Measurements from ENCODE around the gene NKG7. TPM values are rescaled to one million over a fixed set of nuclear protein-coding genes. Genes with fewer than 3 reads are reported as not detected.
"Not testable (repeated sequence)": the region's sequence is repeated elsewhere in the genome, so short reads cannot be mapped to it uniquely, and the experiment has no call there.

Gene NKG7
- polyA plus RNA-seq (2011; rRNA removed) (not detected in 2 replicates), polyA minus RNA-seq (2011; rRNA and poly(A)+ RNA removed) (not detected in 2 replicates)

GRCh38 chr19:51372649-51373504, at the start of gene NKG7:
Gene NKG7, minus strand, starts transcription at chr19:51372654. Its CDS starts 119 bp downstream, at chr19:51372535.
- no peak within 1 kb of the TSS for H3K4me3 ChIP-seq (ENCODE audit: low read depth, low read length)
- CTCF ChIA-PET: no interaction called here
- POLR2A ChIA-PET: no interaction called here
- H3K36me3 ChIP-seq (ENCODE audit: control insufficient read depth, insufficient read depth, low read length): no peaks in the 10 kb centered on the region
- H3K27me3 ChIP-seq (ENCODE audit: control insufficient read depth, insufficient read depth, low read length): peaks cover 2% of the 10 kb centered on the region; the same call in 1 of the 2 replicates
- no peak for DNase-seq (ENCODE audit: low read depth)
- no peak for TF ChIP-seq CTCF (IDR thresholded peaks at IDR 0.05; ENCODE audit: insufficient read depth, low read depth, low read length)

- ChIA-PET CTCF (interaction anchor here (0.6 to 2.7 kb wide), 18 partner anchors 12 to 355 kb away, joined by 3 to 10 read pairs (median 3); partner anchors contain the start of gene HAS1), POLR2A (no interaction called here)
- Histone ChIP-seq H3K36me3 (ENCODE audit: control insufficient read depth, insufficient read depth, low read length) (no peaks in the 10 kb centered on the region), H3K4me3 (ENCODE audit: low read depth, low read length) (no peak overlapping the region), H3K27me3 (ENCODE audit: control insufficient read depth, insufficient read depth, low read length) (no peaks in the 10 kb centered on the region)
- TF ChIP-seq CTCF (IDR thresholded peaks at IDR 0.05; ENCODE audit: insufficient read depth, low read depth, low read length): peak; percentile 99
- no peak for DNase-seq (ENCODE audit: low read depth)
These were observed 49.6 kb upstream of the NKG7 start for GRCh38 chr19:51422053-51422448.

- TF ChIP-seq CTCF (IDR thresholded peaks at IDR 0.05; ENCODE audit: insufficient read depth, low read depth, low read length): 0 out of 2 replicates have a peak, but pooled peaks have one; percentile 4
- POLR2A ChIA-PET: no interaction called here
- CTCF ChIA-PET: interaction anchor here (0.6 to 2.7 kb wide), 19 partner anchors 11 to 356 kb away, joined by 3 to 10 read pairs (median 3); partner anchors contain the start of gene HAS1
These were observed 49.0 kb upstream of the NKG7 start for GRCh38 chr19:51421229-51422052.

GRCh38 chr19:51420511-51420910, 48.1 kb upstream of the NKG7 start:
- H3K27me3 ChIP-seq (ENCODE audit: control insufficient read depth, insufficient read depth, low read length); H3K36me3 ChIP-seq (ENCODE audit: control insufficient read depth, insufficient read depth, low read length); H3K4me3 ChIP-seq (ENCODE audit: low read depth, low read length); DNase-seq (ENCODE audit: low read depth): not testable (repeated sequence)
- POLR2A ChIA-PET: interaction anchor here (0.6 kb wide), 1 partner anchor 46 kb away, joined by 3 read pairs; no protein-coding TSS in a partner anchor
- CTCF ChIA-PET: interaction anchor here (0.7 to 2.7 kb wide), 6 partner anchors 10 to 237 kb away, joined by 3 to 10 read pairs (median 6); no protein-coding TSS in a partner anchor

More at GRCh38 chr19:51421229-51422052, 49.0 kb upstream of the NKG7 start:
- Histone ChIP-seq H3K4me3 (ENCODE audit: low read depth, low read length) (no peak overlapping the region), H3K27me3 (ENCODE audit: control insufficient read depth, insufficient read depth, low read length) (no peaks in the 10 kb centered on the region), H3K36me3 (ENCODE audit: control insufficient read depth, insufficient read depth, low read length) (no peaks in the 10 kb centered on the region)
- no peak for DNase-seq (ENCODE audit: low read depth)

- Histone ChIP-seq H3K27me3 (ENCODE audit: control insufficient read depth, insufficient read depth, low read length) (no peaks in the 10 kb centered on the region), H3K4me3 (ENCODE audit: low read depth, low read length) (no peak overlapping the region), H3K36me3 (ENCODE audit: control insufficient read depth, insufficient read depth, low read length) (no peaks in the 10 kb centered on the region)
- ChIA-PET POLR2A (no interaction called here), CTCF (interaction anchor here (1.0 to 2.9 kb wide), 2 partner anchors 21 to 121 kb away, joined by 3 to 16 read pairs; no protein-coding TSS in a partner anchor)
- DNase-seq (ENCODE audit: low read depth): no peak
- no peak for TF ChIP-seq CTCF (IDR thresholded peaks at IDR 0.05; ENCODE audit: insufficient read depth, low read depth, low read length)
These were observed 46.3 kb upstream of the NKG7 start for GRCh38 chr19:51418707-51419106.

Measured in BJ (cell line).